Keratinocyte (primary cell): Measurements from ENCODE around the gene HSPA8. TPM values are rescaled to one million over a fixed set of nuclear protein-coding genes. Genes with fewer than 3 reads are reported as not detected.
"Not testable (repeated sequence)": the region's sequence is repeated elsewhere in the genome, so short reads cannot be mapped to it uniquely, and the experiment has no call there.

ENCODE experiments used
- DNase-seq: peaks from one replicate; pipeline ENCODE4 v3.0.0-alpha.2; 2011; ENCODE audit warnings: low read depth, missing footprints, low spot score
- FAIRE-seq: peaks from 2 replicates; lab custom pipeline; 2011; peaks lifted over from hg19 to GRCh38; lab: Jason Lieb, UNC
- H2AFZ ChIP-seq: 2 replicates; pipeline ENCODE4 v1.6.0; 2012; ENCODE audit warnings: low read length, control low read depth, inconsistent platforms; ENCODE audit not compliant: control insufficient read depth
- H3K27ac ChIP-seq: 2 replicates; pipeline ENCODE4 v1.5.1; 2011; ENCODE audit warnings: low read length; ENCODE audit not compliant: control insufficient read depth, insufficient read depth
- H3K27me3 ChIP-seq: 3 replicates; pipeline ENCODE4 v1.6.0; 2011; ENCODE audit warnings: low read length; ENCODE audit not compliant: control insufficient read depth, insufficient read depth; ENCODE audit errors: extremely low read depth
- H3K36me3 ChIP-seq, 2 experiments: 2 replicates in 1 of 2; 3 replicates in 1 of 2; pipeline ENCODE4 v1.5.1; 2011; ENCODE audit warnings: low read length in 2 of 2, mild to moderate bottlenecking in 1 of 2; ENCODE audit not compliant: control insufficient read depth in 2 of 2, insufficient read depth in 2 of 2; ENCODE audit errors: extremely low read depth in 1 of 2
- H3K4me1 ChIP-seq: 3 replicates; pipeline ENCODE4 v1.5.1; 2011; ENCODE audit warnings: low read length; ENCODE audit not compliant: control insufficient read depth, insufficient read depth; ENCODE audit errors: extremely low read depth
- H3K4me2 ChIP-seq: 3 replicates; pipeline ENCODE4 v1.6.0; 2011; ENCODE audit warnings: low read depth, low read length; ENCODE audit not compliant: control insufficient read depth, insufficient read depth; ENCODE audit errors: extremely low read depth
- H3K4me3 ChIP-seq, 3 experiments: fragments of 200-600 bp in 1 of 3; sonication (generic) in 1 of 3; 2 replicates in 2 of 3; 3 replicates in 1 of 3; pipeline ENCODE4 v1.5.1; 2011 to 2016; ENCODE audit warnings: low read length in 3 of 3, mild to moderate bottlenecking in 3 of 3, control low read depth in 2 of 3, inconsistent platforms in 1 of 3, low read depth in 1 of 3, mixed read lengths in 1 of 3, mixed run types in 1 of 3, moderate library complexity in 1 of 3; ENCODE audit not compliant: control insufficient read depth in 2 of 3, insufficient read depth in 2 of 3; ENCODE audit errors: extremely low read depth in 1 of 3
- H3K79me2 ChIP-seq: 2 replicates; pipeline ENCODE4 v1.6.0; 2012; ENCODE audit warnings: low read length; ENCODE audit not compliant: control insufficient read depth, insufficient read depth
- H3K9ac ChIP-seq: 3 replicates; pipeline ENCODE4 v1.6.0; 2011; ENCODE audit warnings: low read length; ENCODE audit not compliant: control insufficient read depth, insufficient read depth; ENCODE audit errors: extremely low read depth
- H3K9me1 ChIP-seq: 3 replicates; pipeline ENCODE4 v1.6.0; 2011; ENCODE audit warnings: low read length; ENCODE audit not compliant: control insufficient read depth, insufficient read depth; ENCODE audit errors: extremely low read depth
- H3K9me3 ChIP-seq: 2 replicates; pipeline ENCODE4 v1.5.1; 2012; ENCODE audit warnings: low read depth, low read length; ENCODE audit not compliant: control insufficient read depth
- H4K20me1 ChIP-seq: 3 replicates; pipeline ENCODE4 v1.6.0; 2011; ENCODE audit warnings: low read length; ENCODE audit not compliant: control insufficient read depth, insufficient read depth; ENCODE audit errors: extremely low read depth
- EZH2 ChIP-seq: IDR thresholded peaks from one replicate; pipeline ENCODE4 v1.6.1; 2012; ENCODE audit warnings: inconsistent platforms, mild to moderate bottlenecking, low read length, moderate library complexity
- dilution Hi-C: fragments of 300-500 bp; cut with MboI; formaldehyde crosslinking; loops from one replicate; pipeline ENCODE4 v1.7.0; 2020; ENCODE audit warnings: low sequenced_read_pairs; ENCODE audit not compliant: extremely low pct_ligation_motif_present
- polyA plus RNA-seq, 5 experiments: library from polyadenylated mRNA; depleted of rRNA in 3 of 5; stranded (reverse) in 3 of 5; stranded (forward) in 1 of 5; unstranded in 1 of 5; fragments of >200 nt; gene quantifications; 1 replicate in 1 of 5; 2 replicates in 3 of 5; 3 replicates in 1 of 5; pipeline versions ENCODE4 v1.2.1 to v1.2.3, GENCODE V29; 2011 to 2012; ENCODE audit warnings: missing spikeins in 2 of 5, low read depth in 1 of 5, low replicate concordance in 1 of 5
- TF ChIP-seq, protein P1 (sequence below), 3 experiments: IDR thresholded peaks in 1 of 3; conservative IDR thresholded peaks in 1 of 3; optimal IDR thresholded peaks in 1 of 3; 2 replicates in 2 of 3; 3 replicates in 1 of 3; pipeline versions ENCODE3 to v1.5.1; 2011; ENCODE audit warnings: low read length in 3 of 3, mild to moderate bottlenecking in 3 of 3, moderate library complexity in 2 of 3, control low read depth in 1 of 3, inconsistent platforms in 1 of 3; ENCODE audit not compliant: insufficient read depth in 2 of 3; ENCODE audit errors: extremely low read depth in 1 of 3

The HSPA8 gene
- polyA plus RNA-seq, 1 donor (not counting 4 experiments of a cell fraction or from before 2014, with no cell fraction given) = 3,207 TPM

- Histone ChIP-seq H4K20me1 (no peaks in the 10 kb centered on the region), H3K4me3 (no peak overlapping the region)
These were observed 31.8 kb upstream of the HSPA8 start for GRCh38 chr11:123093739-123094138.

GRCh38 chr11:123091506-123091905 is 29.6 kb upstream of the HSPA8 start:
- DNase-seq = no peak
- no peak overlapping the region for H3K4me3 ChIP-seq
- FAIRE-seq = no peak
- TF ChIP-seq, protein P1, sequence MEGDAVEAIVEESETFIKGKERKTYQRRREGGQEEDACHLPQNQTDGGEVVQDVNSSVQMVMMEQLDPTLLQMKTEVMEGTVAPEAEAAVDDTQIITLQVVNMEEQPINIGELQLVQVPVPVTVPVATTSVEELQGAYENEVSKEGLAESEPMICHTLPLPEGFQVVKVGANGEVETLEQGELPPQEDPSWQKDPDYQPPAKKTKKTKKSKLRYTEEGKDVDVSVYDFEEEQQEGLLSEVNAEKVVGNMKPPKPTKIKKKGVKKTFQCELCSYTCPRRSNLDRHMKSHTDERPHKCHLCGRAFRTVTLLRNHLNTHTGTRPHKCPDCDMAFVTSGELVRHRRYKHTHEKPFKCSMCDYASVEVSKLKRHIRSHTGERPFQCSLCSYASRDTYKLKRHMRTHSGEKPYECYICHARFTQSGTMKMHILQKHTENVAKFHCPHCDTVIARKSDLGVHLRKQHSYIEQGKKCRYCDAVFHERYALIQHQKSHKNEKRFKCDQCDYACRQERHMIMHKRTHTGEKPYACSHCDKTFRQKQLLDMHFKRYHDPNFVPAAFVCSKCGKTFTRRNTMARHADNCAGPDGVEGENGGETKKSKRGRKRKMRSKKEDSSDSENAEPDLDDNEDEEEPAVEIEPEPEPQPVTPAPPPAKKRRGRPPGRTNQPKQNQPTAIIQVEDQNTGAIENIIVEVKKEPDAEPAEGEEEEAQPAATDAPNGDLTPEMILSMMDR (optimal IDR thresholded peaks at IDR 0.05 in 1 of 3, IDR thresholded peaks at IDR 0.05 in 1 of 3, conservative IDR thresholded peaks at IDR 0.05 in 1 of 3; ENCODE audit: extremely low read depth in 1 of 3, insufficient read depth in 2 of 3, low read length in 3 of 3) = no peak
- no peak for TF ChIP-seq EZH2
- no peak overlapping the region for H3K9ac ChIP-seq
- no peak overlapping the region for H3K27ac ChIP-seq
- H4K20me1 ChIP-seq = no peaks in the 10 kb centered on the region
- dilution Hi-C loops = no loop called here
- no peaks in the 10 kb centered on the region for H3K4me1 ChIP-seq
- H3K79me2 ChIP-seq = no peaks in the 10 kb centered on the region
- H2AFZ ChIP-seq = no peak overlapping the region
- no peaks in the 10 kb centered on the region for H3K36me3 ChIP-seq
- no peaks in the 10 kb centered on the region for H3K9me1 ChIP-seq
- no peak overlapping the region for H3K4me2 ChIP-seq
- no peaks in the 10 kb centered on the region for H3K27me3 ChIP-seq
- H3K9me3 ChIP-seq = no peaks in the 10 kb centered on the region

More at GRCh38 chr11:123093739-123094138, 31.8 kb upstream of the HSPA8 start:
- H3K27me3 ChIP-seq = no peaks in the 10 kb centered on the region
- dilution Hi-C loops = no loop called here
- H3K9ac ChIP-seq = no peak overlapping the region
- DNase-seq = no peak
- no peaks in the 10 kb centered on the region for H3K9me3 ChIP-seq
- H3K9me1 ChIP-seq = no peaks in the 10 kb centered on the region
- no peak overlapping the region for H3K27ac ChIP-seq
- H3K4me2 ChIP-seq = no peak overlapping the region
- H3K36me3 ChIP-seq = peaks cover 0 to 4% of the 10 kb centered on the region in 2 experiments
- H2AFZ ChIP-seq = no peak overlapping the region
- no peaks in the 10 kb centered on the region for H3K4me1 ChIP-seq
- no peaks in the 10 kb centered on the region for H3K79me2 ChIP-seq
- FAIRE-seq = no peak
- TF ChIP-seq EZH2 = no peak
- TF ChIP-seq, protein P1 (optimal IDR thresholded peaks at IDR 0.05 in 1 of 3, IDR thresholded peaks at IDR 0.05 in 1 of 3, conservative IDR thresholded peaks at IDR 0.05 in 1 of 3; ENCODE audit: extremely low read depth in 1 of 3, insufficient read depth in 2 of 3, low read length in 3 of 3) = no peak

DNA sequence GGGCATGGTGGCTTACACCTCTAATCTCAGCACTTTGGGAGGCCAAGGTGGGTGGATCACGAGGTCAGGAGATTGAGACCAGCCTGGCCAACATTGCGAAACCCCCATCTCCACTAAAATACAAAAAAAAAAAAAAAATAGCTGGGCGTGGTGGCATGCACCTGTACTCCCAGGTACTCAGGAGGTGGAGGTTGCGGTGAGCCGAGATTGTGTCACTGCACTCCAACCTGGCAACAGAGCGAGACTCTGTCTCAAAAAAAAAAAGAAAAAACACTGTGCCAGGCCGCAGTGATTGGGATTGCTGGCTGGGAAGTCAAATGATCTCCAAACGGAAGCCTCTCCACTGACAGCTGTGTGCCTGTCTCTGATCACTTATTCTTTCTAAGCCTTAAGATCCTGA is 28.2 kb upstream of the HSPA8 start:
- H2AFZ ChIP-seq, FAIRE-seq, dilution Hi-C loops, H4K20me1 ChIP-seq, H3K79me2 ChIP-seq, H3K9me1 ChIP-seq, H3K27ac ChIP-seq, H3K4me1 ChIP-seq, H3K27me3 ChIP-seq, H3K4me3 ChIP-seq, H3K9ac ChIP-seq, DNase-seq, H3K36me3 ChIP-seq, H3K4me2 ChIP-seq, H3K9me3 ChIP-seq: not testable (repeated sequence)

DNA sequence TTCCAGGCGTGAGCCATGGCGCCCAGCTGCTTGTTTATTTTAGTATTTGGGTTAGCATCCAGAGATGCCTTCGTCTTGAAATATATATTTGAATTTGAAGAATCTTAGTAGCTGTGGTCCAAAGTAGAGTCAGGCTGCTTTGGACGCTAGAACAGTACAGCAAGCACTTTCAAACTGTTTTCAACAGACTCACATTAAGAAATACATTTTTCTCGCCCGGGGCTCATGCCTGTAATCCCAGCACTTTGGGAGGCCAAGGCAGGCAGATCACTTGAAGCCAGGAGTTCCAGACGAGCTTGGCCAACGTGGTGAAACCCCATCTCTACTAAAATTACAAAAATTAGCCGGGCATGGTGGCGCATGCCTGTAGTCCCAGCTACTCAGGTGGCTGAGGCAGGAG is 27.0 kb upstream of the HSPA8 start:
- H3K79me2 ChIP-seq, H3K4me2 ChIP-seq, H2AFZ ChIP-seq, H3K9me1 ChIP-seq, FAIRE-seq, H4K20me1 ChIP-seq, DNase-seq, H3K27ac ChIP-seq, H3K9me3 ChIP-seq, H3K36me3 ChIP-seq, H3K4me3 ChIP-seq, H3K9ac ChIP-seq, H3K27me3 ChIP-seq, H3K4me1 ChIP-seq, dilution Hi-C loops: not testable (repeated sequence)
